Measurements from ENCODE around the gene VWDE.

VWDE gene

DNA sequence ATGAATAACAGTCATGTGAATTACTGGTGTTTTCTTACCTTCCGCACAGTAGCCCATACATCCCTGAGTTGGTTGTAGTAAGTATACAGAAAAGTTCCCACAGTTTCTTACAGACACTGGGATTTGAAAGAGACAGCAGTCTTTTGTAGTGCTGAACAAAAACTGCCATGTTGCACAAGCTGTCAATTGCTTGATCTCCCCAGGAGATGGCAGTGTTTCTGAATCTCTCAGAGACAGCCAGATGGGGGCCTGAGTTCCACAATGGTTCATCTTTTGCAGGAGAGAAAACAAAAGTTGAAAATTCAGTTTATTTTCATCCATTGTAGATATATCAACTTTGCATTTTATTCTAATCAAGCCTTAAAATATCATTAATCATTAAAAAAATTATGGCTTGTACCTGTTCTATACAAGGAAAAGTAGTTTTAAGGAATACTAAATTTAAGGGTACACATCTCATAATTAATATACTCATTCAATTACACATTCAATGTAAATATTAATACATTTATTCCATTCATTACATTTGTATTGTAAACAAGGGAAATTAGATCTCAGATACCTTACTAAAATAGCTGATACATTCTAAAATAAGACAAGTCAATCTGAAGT lies 14.5 kb downstream of the VWDE start:
- Mint-ChIP-seq H3K4me3 (no peak overlapping the region), H3K27me3 (ENCODE audit: low read depth) (no peaks in the 10 kb centered on the region), H3K4me1 (ENCODE audit: low read depth) (no peaks in the 10 kb centered on the region), H3K27ac (no peak overlapping the region), H3K36me3 (ENCODE audit: low read depth) (no peaks in the 10 kb centered on the region), H3K9me3 (no peaks in the 10 kb centered on the region)
- DNase-seq (ENCODE audit: low spot score) = peak; percentile 12

DNA sequence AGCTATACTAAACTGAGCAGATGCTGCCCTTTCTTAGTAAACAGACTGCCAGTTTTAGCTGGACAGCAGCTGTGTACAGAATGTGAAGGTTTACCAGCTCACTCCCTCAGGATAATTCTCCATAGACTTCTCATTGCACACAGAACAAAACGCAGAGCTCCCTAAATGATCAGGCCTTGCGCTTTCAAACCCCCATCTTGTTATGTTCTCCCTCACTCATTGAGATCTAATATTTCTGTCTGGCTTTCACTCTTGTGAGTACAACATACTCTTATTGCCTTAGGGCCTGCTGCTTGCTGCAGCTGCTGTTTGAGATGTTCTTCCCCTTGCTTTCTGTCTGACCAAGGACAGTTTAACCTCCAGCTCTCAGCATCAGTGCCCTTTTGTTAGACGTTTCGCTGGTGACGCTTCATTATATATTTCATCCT lies 17.3 kb downstream of the VWDE start:
- Mint-ChIP-seq H3K27me3 (ENCODE audit: low read depth) (no peaks in the 10 kb centered on the region), H3K9me3 (no peaks in the 10 kb centered on the region), H3K4me1 (ENCODE audit: low read depth) (no peaks in the 10 kb centered on the region), H3K4me3 (no peak overlapping the region), H3K36me3 (ENCODE audit: low read depth) (no peaks in the 10 kb centered on the region), H3K27ac (no peak overlapping the region)
- no peak for DNase-seq (ENCODE audit: low spot score)

DNA sequence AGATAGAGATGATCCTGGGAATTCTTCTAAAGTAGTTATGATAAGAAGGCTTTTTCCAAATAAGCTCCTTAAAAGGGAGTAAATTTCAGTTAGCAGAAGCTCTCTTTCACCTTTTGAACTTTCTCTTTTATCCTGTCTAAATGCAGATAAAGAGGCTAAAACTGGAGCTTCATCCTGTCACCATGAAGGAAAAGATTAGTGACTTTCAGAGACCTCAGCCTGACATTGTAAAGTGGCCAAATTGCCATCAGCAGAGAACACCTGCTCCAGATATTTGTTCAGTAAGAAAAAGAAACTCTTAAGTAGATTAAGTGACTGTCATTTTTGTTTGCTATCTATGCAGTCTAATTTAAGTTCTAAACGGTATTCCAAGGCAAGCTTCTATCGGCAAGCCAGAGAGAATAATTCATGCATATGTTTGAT lies 18.3 kb downstream of the VWDE start:
- Mint-ChIP-seq H3K36me3 (ENCODE audit: low read depth) (no peaks in the 10 kb centered on the region), H3K4me1 (ENCODE audit: low read depth) (no peaks in the 10 kb centered on the region), H3K9me3 (no peaks in the 10 kb centered on the region), H3K4me3 (no peak overlapping the region), H3K27ac (no peak overlapping the region), H3K27me3 (ENCODE audit: low read depth) (no peaks in the 10 kb centered on the region)
- no peak for DNase-seq (ENCODE audit: low spot score)

DNA sequence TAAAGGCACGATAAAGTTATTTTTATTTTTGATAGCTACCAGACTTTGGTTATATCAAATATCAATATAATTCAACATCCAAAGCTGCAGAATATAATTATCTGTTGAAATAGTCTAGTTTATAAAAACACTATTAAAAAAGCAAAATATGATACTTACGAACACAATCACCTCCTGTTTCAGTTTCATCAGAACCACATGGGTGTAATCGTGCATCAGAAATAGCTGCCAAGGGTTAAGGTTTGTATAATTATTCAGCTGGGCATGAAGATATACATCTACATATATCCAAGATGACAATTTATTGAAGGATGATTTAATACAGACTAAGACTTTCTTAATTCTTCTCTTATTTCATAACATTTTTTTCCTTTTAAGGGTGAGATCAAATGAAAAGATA lies 20.3 kb downstream of the VWDE start:
- Mint-ChIP-seq H3K27me3 (ENCODE audit: low read depth) (no peaks in the 10 kb centered on the region), H3K27ac (no peak overlapping the region), H3K36me3 (ENCODE audit: low read depth) (no peaks in the 10 kb centered on the region), H3K4me1 (ENCODE audit: low read depth) (no peaks in the 10 kb centered on the region), H3K4me3 (no peak overlapping the region), H3K9me3 (no peaks in the 10 kb centered on the region)
- no peak for DNase-seq (ENCODE audit: low spot score)

DNA sequence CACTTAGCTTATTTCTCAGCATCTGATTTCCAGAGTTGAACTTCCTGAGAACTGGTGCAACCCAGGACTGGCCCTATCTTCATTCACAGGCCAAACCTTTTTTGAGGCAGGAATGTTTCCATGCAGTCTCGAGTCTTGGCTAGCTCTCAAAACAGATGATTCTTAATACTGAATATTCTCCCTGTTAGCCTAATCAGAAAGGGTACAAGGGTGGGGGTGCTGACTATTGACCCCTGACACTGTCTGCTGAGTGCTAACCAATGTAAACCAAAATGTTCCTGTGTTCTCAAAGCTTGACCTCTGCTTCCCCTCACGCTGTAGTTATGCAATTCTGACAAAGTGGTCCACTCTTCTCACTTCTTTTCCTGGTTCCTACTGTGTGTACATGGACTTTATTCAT lies 25.3 kb downstream of the VWDE start:
- no peak overlapping the region for H3K27ac Mint-ChIP-seq
- no peak for DNase-seq (ENCODE audit: low spot score)

DNA sequence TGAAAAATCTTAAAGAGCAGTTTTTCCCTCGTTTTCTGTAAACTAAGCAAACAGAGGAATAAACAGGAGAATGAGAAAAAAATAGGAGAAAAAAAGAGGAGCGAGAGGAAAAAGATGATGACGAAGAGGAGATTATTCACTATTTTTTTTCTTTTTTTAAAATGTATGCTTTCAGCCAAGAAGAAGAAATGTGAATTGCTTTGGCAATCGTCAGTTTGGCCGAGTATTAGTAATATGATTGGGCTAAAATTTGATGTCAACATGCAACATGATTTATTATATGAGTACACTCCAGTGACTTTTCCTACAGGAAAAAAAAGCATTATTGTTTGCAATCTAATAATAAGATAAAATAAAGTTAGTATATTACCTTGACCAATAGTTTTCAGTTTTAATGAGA lies 26.3 kb downstream of the VWDE start:
- no peak for DNase-seq (ENCODE audit: low spot score)
- Mint-ChIP-seq H3K36me3 (ENCODE audit: low read depth) (no peaks in the 10 kb centered on the region), H3K9me3 (no peaks in the 10 kb centered on the region), H3K27ac (no peak overlapping the region), H3K27me3 (ENCODE audit: low read depth) (no peaks in the 10 kb centered on the region), H3K4me1 (ENCODE audit: low read depth) (no peaks in the 10 kb centered on the region), H3K4me3 (no peak overlapping the region)

More for the DNA sequence above, 25.3 kb downstream of the VWDE start:
- H3K4me1 Mint-ChIP-seq (ENCODE audit: low read depth) = no peaks in the 10 kb centered on the region
- no peaks in the 10 kb centered on the region for H3K9me3 Mint-ChIP-seq
- no peaks in the 10 kb centered on the region for H3K27me3 Mint-ChIP-seq (ENCODE audit: low read depth)
- H3K4me3 Mint-ChIP-seq = no peak overlapping the region
- no peaks in the 10 kb centered on the region for H3K36me3 Mint-ChIP-seq (ENCODE audit: low read depth)

DNA sequence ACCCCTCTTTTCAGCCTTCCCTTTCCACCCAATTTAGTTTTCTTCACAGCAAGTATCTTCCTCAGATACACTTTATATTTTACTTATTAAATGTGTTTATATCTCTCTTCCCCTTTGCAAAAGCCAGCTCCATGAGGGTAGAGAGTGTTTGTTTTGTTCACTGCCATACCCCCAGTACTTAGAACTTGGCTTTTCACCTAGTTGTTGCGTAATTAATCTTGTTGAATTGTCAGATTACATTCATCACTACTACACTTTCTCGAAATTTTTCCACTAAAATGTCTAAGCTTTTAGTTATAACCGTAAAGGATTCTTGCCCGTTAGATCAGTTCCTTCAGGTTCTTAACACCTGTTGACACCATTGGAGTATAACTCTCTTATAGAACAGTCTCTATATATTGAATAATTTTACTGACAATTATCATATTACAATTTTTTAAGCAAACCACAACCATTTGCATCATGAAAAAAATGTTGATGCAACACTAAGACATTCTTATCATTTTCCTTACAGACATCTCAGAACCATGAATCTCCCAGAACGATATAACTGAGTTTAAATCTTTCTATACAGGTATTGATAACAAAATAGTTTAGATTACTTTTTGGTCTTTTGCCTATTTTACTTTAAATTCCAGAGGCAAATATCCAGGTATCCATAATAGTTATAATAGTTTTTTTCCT lies 29.9 kb downstream of the VWDE start:
- H3K9me3 Mint-ChIP-seq = no peaks in the 10 kb centered on the region
- DNase-seq (ENCODE audit: low spot score) = no peak
- H3K4me1 Mint-ChIP-seq (ENCODE audit: low read depth) = no peaks in the 10 kb centered on the region
- H3K4me3 Mint-ChIP-seq = no peak overlapping the region
- no peak overlapping the region for H3K27ac Mint-ChIP-seq
- no peaks in the 10 kb centered on the region for H3K36me3 Mint-ChIP-seq (ENCODE audit: low read depth)
- H3K27me3 Mint-ChIP-seq (ENCODE audit: low read depth) = no peaks in the 10 kb centered on the region

DNA sequence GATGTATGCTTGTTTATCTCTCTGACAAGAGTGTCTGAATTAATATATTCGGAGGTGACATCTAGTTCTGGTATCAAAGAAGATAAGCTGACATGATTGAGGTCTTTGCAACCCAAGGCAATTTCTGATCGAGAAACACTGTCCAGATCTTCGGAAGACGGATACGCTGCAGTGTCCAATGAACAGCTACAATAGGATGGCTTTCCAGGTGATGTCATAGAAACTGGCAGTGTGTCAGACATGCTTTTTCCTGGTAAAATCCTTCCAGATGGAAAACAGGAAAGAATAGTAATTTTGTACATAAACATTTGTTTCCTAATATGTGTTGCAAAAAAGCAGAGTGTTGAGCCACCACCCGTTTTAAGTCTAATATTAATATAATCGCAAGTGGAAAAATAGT lies 33.4 kb downstream of the VWDE start:
- H3K36me3 Mint-ChIP-seq (ENCODE audit: low read depth) = no peaks in the 10 kb centered on the region
- H3K9me3 Mint-ChIP-seq = no peaks in the 10 kb centered on the region
- H3K4me3 Mint-ChIP-seq = no peak overlapping the region
- H3K4me1 Mint-ChIP-seq (ENCODE audit: low read depth) = no peaks in the 10 kb centered on the region
- no peak overlapping the region for H3K27ac Mint-ChIP-seq
- no peak for DNase-seq (ENCODE audit: low spot score)
- H3K27me3 Mint-ChIP-seq (ENCODE audit: low read depth) = no peaks in the 10 kb centered on the region

DNA sequence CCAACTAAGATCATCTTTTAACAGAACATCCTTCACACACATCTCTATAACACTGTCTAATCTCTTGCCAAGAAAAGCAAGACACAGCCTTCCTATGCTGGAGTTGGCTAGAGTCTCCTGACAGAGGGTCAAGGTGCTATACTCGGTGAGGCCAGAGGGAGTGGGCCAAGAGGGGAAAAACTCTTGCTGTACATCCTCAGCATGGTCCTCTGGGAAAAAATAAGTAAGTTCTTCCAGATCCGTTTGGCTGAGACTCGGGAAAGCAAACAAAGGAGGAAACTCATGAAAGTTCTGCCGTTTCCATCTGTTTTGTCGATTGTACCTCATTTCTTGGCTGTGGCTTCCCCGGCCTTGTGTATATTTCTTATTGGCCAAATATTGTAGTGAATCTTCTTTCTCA lies 33.9 kb downstream of the VWDE start:
- no peaks in the 10 kb centered on the region for H3K27me3 Mint-ChIP-seq (ENCODE audit: low read depth)
- no peak for DNase-seq (ENCODE audit: low spot score)
- H3K4me1 Mint-ChIP-seq (ENCODE audit: low read depth) = no peaks in the 10 kb centered on the region
- no peaks in the 10 kb centered on the region for H3K36me3 Mint-ChIP-seq (ENCODE audit: low read depth)
- H3K4me3 Mint-ChIP-seq = no peak overlapping the region
- no peaks in the 10 kb centered on the region for H3K9me3 Mint-ChIP-seq
- H3K27ac Mint-ChIP-seq = no peak overlapping the region

DNA sequence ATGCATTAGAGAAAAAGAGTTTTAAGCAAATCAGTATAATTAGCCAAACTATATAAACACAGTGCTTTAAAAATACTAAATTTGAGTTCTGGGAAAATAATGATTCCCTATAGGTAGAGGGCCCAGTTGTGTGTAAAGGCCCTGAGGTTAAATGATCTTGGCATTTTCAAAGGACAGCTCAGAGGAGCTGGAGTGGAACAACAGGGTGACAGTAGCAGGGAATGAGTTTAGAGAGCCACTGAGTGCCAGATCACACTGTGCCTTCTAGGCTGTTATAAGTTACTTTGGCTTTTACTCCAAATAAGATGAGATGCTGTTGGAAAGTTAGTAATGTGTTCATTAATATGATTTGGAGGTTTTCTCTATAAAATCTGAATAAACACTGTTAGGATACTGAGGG lies 34.6 kb downstream of the VWDE start:
- no peaks in the 10 kb centered on the region for H3K9me3 Mint-ChIP-seq

DNA sequence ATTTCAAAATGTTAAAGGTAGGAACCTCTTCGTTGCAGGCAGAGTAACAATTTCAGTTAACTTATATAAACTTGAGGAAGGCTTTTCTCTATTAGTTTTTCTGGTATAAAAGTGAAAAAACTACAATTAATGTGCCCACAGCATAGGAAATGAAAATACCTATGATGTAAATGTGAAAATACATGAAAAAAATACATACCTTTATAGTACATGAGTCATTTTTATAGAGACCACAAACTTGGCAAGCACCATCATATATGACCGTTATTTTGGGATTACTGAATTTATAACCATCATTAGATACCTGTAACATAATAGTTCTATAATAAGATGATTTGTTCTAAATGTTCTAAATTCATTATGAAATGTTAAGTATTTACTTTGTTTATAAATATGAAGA lies 42.7 kb downstream of the VWDE start:
- no peak for DNase-seq (ENCODE audit: low spot score)
- Mint-ChIP-seq H3K9me3 (no peaks in the 10 kb centered on the region), H3K27me3 (ENCODE audit: low read depth) (no peaks in the 10 kb centered on the region), H3K27ac (no peak overlapping the region), H3K4me1 (ENCODE audit: low read depth) (no peaks in the 10 kb centered on the region), H3K4me3 (no peak overlapping the region), H3K36me3 (ENCODE audit: low read depth) (no peaks in the 10 kb centered on the region)

More for the DNA sequence above, 34.6 kb downstream of the VWDE start:
- no peak for DNase-seq (ENCODE audit: low spot score)
- Mint-ChIP-seq H3K4me1 (ENCODE audit: low read depth) (no peaks in the 10 kb centered on the region), H3K27me3 (ENCODE audit: low read depth) (no peaks in the 10 kb centered on the region), H3K4me3 (no peak overlapping the region), H3K36me3 (ENCODE audit: low read depth) (no peaks in the 10 kb centered on the region), H3K27ac (no peak overlapping the region)

DNA sequence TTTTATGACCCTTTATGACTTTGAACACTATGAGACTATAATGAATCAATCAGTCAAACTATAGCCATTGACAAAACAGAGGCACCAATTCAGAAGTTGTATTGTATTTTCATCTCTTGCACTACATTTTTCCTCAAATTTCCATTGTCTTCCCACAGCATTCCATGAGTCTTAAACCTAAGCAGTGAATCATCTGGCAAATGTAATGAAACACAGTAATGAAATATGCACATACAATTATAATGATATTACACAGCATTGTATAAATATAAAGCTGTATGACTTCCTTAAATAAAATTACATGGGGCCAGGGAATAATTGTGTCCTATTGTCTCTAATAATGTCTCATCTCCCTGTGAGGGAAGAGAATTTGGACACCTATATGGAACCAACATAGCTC lies 45.0 kb downstream of the VWDE start:
- Mint-ChIP-seq H3K27ac (no peak overlapping the region), H3K4me1 (ENCODE audit: low read depth) (no peaks in the 10 kb centered on the region), H3K36me3 (ENCODE audit: low read depth) (no peaks in the 10 kb centered on the region), H3K9me3 (no peaks in the 10 kb centered on the region), H3K27me3 (ENCODE audit: low read depth) (no peaks in the 10 kb centered on the region), H3K4me3 (no peak overlapping the region)
- DNase-seq (ENCODE audit: low spot score) = no peak

DNA sequence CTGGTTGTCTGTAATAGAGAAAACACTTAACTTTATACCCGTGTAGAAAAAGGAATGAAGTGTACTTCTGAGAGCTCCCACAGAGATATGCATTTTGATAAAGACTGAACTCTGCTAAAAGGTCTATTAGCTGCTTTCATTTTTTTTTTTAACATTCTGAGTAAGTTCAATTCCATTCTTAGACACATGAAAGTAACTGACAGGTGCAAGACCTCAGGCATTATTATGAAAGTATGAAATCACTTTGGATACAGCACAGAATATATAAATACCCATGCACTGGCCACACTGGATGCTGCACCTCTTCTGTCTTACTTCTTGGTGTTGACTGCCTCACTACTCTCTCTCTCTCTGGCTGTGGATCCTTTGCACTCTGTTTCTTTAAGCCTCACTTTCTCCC lies 46.2 kb downstream of the VWDE start:
- H3K27me3 Mint-ChIP-seq (ENCODE audit: low read depth) = no peaks in the 10 kb centered on the region
- H3K9me3 Mint-ChIP-seq = no peaks in the 10 kb centered on the region
- no peaks in the 10 kb centered on the region for H3K4me1 Mint-ChIP-seq (ENCODE audit: low read depth)
- H3K4me3 Mint-ChIP-seq = no peak overlapping the region
- no peak for DNase-seq (ENCODE audit: low spot score)
- no peak overlapping the region for H3K27ac Mint-ChIP-seq
- H3K36me3 Mint-ChIP-seq (ENCODE audit: low read depth) = no peaks in the 10 kb centered on the region

DNA sequence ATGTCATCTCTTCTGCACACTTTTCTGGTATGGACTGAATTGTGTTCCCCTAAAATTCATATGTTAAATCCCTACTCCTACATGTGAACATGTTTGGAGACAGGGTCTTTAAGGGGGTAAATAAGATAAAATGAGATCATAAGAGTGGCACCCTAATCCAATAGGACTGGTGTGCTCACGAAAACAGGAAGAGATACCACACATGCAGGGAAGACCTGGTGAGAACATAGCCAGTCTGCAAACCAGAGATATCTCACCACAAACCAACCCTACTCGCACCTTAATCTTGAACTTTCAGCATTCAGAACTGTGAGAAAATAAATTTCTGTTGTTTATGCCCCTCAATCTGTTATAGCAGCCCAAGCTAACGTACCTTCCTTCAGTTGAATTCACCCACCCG lies 51.8 kb downstream of the VWDE start:
- no peak overlapping the region for H3K4me3 Mint-ChIP-seq

DNA sequence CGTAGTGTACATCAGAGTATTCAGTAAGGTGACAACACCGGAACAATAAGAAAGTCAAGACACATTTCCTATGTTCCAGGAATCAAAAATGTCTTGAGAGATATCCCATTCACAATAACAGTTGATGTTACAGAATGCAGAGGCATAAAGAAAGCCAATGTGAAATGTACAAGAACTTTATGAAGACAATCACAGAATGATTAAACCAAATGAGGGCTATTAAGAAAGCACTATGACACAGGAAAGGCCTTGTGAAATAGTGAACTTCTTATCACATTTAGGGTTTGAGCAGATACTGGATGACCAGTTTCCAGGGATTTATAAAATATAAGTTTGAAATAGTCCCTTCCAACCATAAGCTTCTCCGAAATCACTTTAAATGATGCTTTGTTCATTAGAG lies 52.7 kb downstream of the VWDE start:
- no peaks in the 10 kb centered on the region for H3K9me3 Mint-ChIP-seq
- H3K27ac Mint-ChIP-seq = no peak overlapping the region
- no peaks in the 10 kb centered on the region for H3K36me3 Mint-ChIP-seq (ENCODE audit: low read depth)
- no peaks in the 10 kb centered on the region for H3K27me3 Mint-ChIP-seq (ENCODE audit: low read depth)
- DNase-seq (ENCODE audit: low spot score) = no peak
- no peak overlapping the region for H3K4me3 Mint-ChIP-seq
- no peaks in the 10 kb centered on the region for H3K4me1 Mint-ChIP-seq (ENCODE audit: low read depth)

More for the DNA sequence above, 51.8 kb downstream of the VWDE start:
- DNase-seq (ENCODE audit: low spot score) = no peak
- H3K27ac Mint-ChIP-seq = no peak overlapping the region
- no peaks in the 10 kb centered on the region for H3K4me1 Mint-ChIP-seq (ENCODE audit: low read depth)
- H3K36me3 Mint-ChIP-seq (ENCODE audit: low read depth) = no peaks in the 10 kb centered on the region
- H3K9me3 Mint-ChIP-seq = no peaks in the 10 kb centered on the region
- no peaks in the 10 kb centered on the region for H3K27me3 Mint-ChIP-seq (ENCODE audit: low read depth)

Measured in T-helper 2 cell treated with Interferon-gamma antibody and Interleukin-4, amounts not matched to agents 5 μg/mL and 100 μg/mL, for 36 hours (primary cell).